NCI-H1417 (cell line): ENCODE data around the gene APOL4.
"Not testable (repeated sequence)": the region's sequence is repeated elsewhere in the genome, so short reads cannot be mapped to it uniquely, and the experiment has no call there.

Experiments used
- DNase-seq, 3 experiments: peaks; one replicate each; lab custom pipeline; 2025; lab: John Stamatoyannopoulos, UW

Gene APOL4, protein sequence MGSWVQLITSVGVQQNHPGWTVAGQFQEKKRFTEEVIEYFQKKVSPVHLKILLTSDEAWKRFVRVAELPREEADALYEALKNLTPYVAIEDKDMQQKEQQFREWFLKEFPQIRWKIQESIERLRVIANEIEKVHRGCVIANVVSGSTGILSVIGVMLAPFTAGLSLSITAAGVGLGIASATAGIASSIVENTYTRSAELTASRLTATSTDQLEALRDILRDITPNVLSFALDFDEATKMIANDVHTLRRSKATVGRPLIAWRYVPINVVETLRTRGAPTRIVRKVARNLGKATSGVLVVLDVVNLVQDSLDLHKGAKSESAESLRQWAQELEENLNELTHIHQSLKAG

GRCh38 chr22:36201630-36202319, at the start of gene APOL4:
APOL4 (minus strand) TSS chr22:36201809; CDS start chr22:36201734, 75 bp downstream.
- DNase-seq: peak in 1 of 3 experiments; percentile 2

DNA sequence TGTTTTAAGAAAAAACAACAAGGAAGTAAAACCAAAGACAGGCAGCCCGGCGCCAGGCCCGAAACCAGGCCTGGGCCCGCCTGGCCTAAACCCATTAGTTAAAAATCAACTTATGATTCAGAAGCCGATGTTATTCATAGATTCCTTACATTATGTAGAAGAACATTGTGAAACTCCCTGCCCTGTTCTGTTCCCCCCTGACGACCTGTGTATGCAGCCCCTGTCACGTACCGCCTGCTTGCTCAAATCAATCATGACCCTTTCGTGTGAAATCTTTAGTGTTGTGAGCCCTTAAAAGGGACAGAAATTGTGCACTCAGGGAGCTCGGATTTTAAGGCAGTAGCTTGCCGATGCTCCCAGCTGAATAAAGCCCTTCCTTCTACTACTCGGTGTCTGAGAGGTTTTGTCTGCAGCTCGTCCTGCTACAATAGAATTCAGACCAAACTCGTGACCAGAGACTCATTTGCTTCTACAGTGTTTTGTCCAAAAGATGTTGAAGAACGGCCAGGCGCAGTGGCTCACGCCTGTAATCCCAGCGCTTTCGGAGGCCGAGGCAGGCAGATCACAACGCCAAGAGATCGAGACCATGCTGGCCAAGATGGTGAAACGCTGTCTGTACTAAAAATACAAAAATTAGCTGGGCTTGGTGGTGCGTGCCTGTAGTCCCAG, 48.8 kb upstream of the APOL4 start:
- DNase-seq: not testable (repeated sequence)

- no peak for DNase-seq
These were observed 47.6 kb upstream of the APOL4 start for GRCh38 chr22:36249160-36249559.

DNA sequence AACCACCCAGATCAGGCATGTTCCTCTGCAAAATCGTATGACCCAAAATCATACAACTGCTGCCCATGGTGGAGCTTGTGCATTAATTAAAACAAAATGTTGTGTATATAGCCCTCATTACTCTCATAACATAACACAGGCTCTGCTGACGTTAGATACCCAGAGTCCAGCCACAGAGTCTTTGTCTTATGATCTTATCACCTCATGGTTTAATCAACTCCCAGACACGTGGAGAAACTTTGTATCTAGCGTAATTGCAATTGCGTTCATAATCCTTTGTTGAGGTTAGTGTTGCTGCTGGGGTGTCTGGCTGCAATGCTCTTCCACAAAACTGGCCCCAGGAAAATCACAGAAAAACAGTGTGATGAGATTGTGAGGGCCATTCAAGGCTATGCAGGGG, 46.3 kb upstream of the APOL4 start:
- no peak for DNase-seq

DNA sequence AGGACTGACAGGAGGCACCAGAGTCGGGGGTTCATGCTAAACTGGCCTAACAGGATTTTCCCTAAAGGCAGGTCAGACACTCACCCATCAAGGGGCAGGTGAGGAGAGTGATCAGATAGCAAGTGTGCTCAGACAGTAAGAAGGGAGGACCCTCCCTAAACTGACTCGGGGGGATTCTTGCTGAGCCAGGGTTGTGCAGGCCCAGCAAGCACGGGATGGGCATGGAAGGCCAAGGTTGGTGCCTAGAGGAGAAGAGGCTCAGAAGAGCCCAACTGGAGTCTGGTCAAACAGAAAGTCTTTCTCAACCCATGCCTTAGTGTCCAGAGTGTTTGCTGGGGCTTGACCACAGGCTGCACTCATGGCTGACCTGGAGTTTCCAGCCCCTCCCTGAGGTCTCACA, 45.1 kb upstream of the APOL4 start:
- no peak for DNase-seq

DNA sequence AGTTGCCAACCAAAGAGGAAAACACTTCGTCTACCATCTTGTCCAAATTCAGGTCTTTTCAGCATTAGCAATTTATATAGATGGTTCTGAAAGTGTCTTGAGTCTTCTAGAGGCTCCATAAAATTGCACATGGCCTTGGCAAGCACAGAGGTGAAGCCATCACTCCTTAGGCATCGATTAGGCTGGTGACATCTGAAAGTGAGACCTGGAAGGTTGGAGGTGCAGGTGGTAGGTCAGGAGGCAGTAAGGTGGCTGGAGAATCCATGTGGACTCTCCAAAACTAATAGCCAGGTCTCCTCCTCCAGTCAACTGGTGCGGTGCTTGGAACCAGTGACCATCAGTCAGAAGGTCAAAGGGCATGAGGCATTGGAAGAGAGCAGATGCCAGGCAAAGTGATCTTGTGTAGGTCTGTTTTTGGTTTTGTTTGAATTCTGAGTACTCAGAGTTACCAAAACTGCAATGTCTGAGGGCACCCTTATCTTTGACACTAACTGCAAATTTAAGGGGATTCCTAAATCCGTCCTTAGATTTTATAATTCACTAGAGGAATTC, 44.3 kb upstream of the APOL4 start:
- DNase-seq: no peak

DNA sequence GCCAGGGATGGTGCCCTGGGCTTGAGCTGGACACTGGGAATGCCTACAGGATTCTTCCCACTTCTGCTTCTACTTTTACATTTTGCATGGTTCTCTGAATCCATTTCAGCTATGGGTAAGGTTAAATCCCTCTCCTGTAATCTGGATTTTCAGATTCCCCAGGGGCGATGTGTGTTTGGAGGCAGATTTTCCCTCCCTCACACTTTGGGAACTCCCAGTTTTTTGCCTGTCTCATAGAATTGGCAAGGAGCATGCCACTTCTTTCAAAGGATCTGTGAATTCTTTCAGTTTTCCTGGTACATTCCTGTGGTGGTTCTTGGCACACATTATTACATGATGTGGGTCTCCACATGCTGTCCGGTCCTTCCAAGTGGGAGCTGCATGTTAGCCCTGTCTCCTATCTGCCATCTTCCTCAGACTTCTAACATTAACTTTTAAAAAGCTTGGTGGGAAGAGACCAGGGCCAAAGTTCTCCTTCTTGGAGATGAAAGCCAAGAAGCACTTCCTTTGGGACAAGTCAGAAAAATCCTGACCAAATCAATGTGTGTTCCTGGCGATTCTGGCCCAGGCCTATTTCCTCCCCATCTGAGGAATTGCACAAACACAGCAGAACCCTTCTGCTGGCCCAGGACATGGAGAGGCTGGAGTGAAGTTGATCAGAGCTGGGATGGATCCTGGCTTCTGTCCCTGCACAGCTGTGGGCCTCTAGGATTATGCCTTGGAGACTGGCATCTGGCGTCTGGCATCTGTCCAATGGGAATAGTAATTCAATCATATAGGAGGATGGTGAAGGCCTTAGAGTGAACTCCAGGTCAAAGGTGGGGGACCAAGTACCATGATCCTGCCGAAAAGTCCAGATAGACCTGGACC, 43.1 kb upstream of the APOL4 start:
- DNase-seq: no peak

GRCh38 chr22:36243986-36244385, 42.4 kb upstream of the APOL4 start:
- DNase-seq: no peak

GRCh38 chr22:36239401-36240171, 38.0 kb upstream of the APOL4 start, which contains the start of gene APOL2:
APOL2 (minus strand) TSS chr22:36239527; CDS start chr22:36233162, 6,365 bp downstream.
- peak; percentile 81 to 93 (median 82) for DNase-seq

DNA sequence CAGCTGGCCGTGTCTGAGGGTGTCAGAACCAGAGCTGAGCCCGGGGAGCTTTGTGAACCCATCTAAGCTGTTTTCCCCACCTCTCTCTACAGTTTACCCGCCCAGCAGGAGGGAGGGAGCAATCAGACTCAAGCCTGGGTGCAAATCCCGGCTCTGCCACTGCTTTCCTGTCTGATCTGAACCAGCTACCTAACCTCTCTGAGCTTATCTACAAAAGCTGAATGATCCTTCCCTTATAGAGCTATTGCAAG, 37.5 kb upstream of the APOL4 start:
- no peak for DNase-seq

GRCh38 chr22:36238373-36239149, 37.0 kb upstream of the APOL4 start:
- DNase-seq: peak in 1 of 3 experiments; percentile 41

- peak in 1 of 3 experiments; percentile 6 for DNase-seq
These were observed 36.1 kb upstream of the APOL4 start for GRCh38 chr22:36237462-36238372.

- DNase-seq: no peak
These were observed 35.0 kb upstream of the APOL4 start for GRCh38 chr22:36236388-36237319.

- DNase-seq: no peak
These were observed 34.0 kb upstream of the APOL4 start for GRCh38 chr22:36235585-36235984.

GRCh38 chr22:36234919-36235318, 33.3 kb upstream of the APOL4 start:
- no peak for DNase-seq

DNA sequence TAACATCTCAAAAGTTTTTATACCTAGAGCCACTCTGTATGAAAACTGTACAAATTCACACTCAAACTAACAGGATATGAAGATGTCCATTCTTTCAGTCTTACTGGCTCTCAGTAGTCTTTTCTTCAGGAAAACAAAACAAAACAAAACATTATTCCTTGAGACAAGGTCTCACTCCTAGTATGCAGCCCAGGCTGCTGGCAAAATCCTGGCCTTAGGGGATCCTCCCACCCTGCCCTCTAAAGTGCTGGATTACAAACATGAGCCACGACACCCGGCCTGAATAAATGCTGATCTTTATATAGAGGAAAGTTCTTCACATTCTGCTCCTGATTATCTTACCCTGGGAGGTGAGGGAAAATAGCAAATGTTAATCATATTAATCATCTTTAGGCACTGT, 32.6 kb upstream of the APOL4 start:
- DNase-seq: peak in 1 of 3 experiments; percentile 1

DNA sequence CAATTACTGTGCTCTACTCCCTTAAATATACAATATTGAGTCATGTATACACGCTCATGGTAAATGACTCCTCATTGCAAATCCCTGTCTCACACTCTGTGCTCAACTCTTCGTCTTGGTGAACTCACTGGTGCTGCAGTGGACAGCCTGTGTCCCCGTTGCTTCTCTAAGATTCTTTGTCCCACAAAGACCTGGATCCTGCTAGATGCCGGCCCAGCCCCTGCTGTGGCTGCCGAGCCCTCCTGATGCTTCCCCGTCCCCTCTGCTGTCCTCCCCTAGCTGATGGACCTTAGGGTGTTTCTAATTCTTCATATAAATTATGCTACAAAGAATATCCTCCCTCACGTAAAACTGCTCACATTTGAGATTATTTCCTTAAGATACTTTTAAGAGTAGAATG, 32.2 kb upstream of the APOL4 start:
- no peak for DNase-seq
